Endothelial cell (in vitro differentiated cells): ENCODE data around the gene FFAR1. TPM values are rescaled to one million over a fixed set of nuclear protein-coding genes. Genes with fewer than 3 reads are reported as not detected.

Experiments used
- DNase-seq: peaks from one replicate; pipeline ENCODE4 v3.0.0; 2021; ENCODE audit warnings: low spot score
- H3K27ac Mint-ChIP-seq: one replicate; pipeline ENCODE4 v1.8.0; 2021; ENCODE audit warnings: mixed read lengths, inconsistent platforms; ENCODE audit not compliant: unreplicated experiment
- H3K27me3 Mint-ChIP-seq: one replicate; pipeline ENCODE4 v1.8.0; 2021; ENCODE audit warnings: mild to moderate bottlenecking, moderate library complexity, mixed read lengths, inconsistent platforms; ENCODE audit not compliant: unreplicated experiment
- H3K36me3 Mint-ChIP-seq: one replicate; pipeline ENCODE4 v1.8.0; 2021; ENCODE audit warnings: mild to moderate bottlenecking, low read depth, mixed read lengths, inconsistent platforms; ENCODE audit not compliant: unreplicated experiment
- H3K4me1 Mint-ChIP-seq: one replicate; pipeline ENCODE4 v1.8.0; 2021; ENCODE audit warnings: mild to moderate bottlenecking, mixed read lengths, inconsistent platforms; ENCODE audit not compliant: unreplicated experiment
- H3K4me3 Mint-ChIP-seq: one replicate; pipeline ENCODE4 v1.8.0; 2021; ENCODE audit warnings: mild to moderate bottlenecking, mixed read lengths, inconsistent platforms; ENCODE audit not compliant: unreplicated experiment
- H3K9me3 Mint-ChIP-seq: one replicate; pipeline ENCODE4 v1.8.0; 2021; ENCODE audit warnings: mixed read lengths, inconsistent platforms; ENCODE audit not compliant: unreplicated experiment
- CTCF ChIP-seq: fragments of 200-600 bp; sonication (generic); IDR thresholded peaks from one replicate; pipeline ENCODE4 v1.5.0; 2021; ENCODE audit warnings: antibody characterized with exemption; ENCODE audit not compliant: unreplicated experiment
- total RNA-seq: library from RNA; stranded (reverse); fragmentation: NEBNext Ultra II Directional; extraction: Animal tissue kit (Norgen Biotek cat#: 25700); gene quantifications from one replicate; pipeline ENCODE4 v1.2.1, GENCODE V29; 2021; ENCODE audit not compliant: unreplicated experiment

Gene FFAR1
- total RNA-seq, 1 donor from 2014 or later, result not detected

- no peak overlapping the region for H3K4me3 Mint-ChIP-seq
- no peaks in the 10 kb centered on the region for H3K4me1 Mint-ChIP-seq
- no peaks in the 10 kb centered on the region for H3K36me3 Mint-ChIP-seq
- H3K9me3 Mint-ChIP-seq, result no peaks in the 10 kb centered on the region
- no peak for TF ChIP-seq CTCF
- H3K27me3 Mint-ChIP-seq, result no peaks in the 10 kb centered on the region
- DNase-seq, result no peak
- H3K27ac Mint-ChIP-seq, result no peak overlapping the region
These were observed 11.3 kb upstream of the FFAR1 start for GRCh38 chr19:35336166-35336955.

DNA sequence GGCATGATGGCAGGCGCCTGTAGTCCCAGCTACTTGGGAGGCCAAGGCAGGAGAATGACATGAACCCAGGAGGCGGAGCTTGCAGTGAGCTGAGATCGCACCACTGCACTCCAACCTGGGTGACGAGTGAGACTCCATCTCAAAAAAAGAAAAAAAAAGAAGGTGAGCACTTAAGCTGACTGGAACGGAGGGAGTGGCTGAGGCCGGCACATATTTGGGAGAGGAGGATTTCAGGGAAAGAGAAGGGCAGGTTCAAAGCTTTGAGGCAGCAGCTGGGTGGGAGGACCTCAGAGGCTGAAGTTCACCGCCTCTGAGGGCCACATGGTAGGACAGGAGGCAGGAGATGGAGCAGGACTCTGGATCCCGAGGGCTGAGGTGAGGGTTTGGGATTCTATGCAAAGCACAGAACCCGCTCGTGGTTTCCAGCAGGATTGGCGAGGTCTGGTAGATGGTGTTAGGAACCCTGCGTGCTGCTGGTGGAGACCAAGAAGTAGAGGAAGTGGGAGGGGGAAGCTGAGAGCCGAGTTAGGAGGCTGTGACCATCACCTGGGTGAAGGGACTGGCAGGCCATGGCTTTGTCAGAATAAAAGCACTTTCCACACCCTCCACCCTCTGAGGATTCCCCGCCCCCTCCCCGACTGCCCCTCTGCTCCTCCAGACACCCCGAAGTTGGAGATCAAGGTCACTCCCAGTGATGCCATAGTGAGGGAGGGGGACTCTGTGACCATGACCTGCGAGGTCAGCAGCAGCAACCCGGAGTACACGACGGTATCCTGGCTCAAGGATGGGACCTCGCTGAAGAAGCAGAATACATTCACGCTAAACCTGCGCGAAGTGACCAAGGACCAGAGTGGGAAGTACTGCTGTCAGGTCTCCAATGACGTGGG is 10.4 kb upstream of the FFAR1 start:
- Mint-ChIP-seq H3K9me3 (no peaks in the 10 kb centered on the region), H3K36me3 (no peaks in the 10 kb centered on the region), H3K4me3 (no peak overlapping the region), H3K27ac (no peak overlapping the region), H3K4me1 (no peaks in the 10 kb centered on the region), H3K27me3 (no peaks in the 10 kb centered on the region)
- TF ChIP-seq CTCF, result no peak
- DNase-seq, result no peak

- H3K9me3 Mint-ChIP-seq, result no peaks in the 10 kb centered on the region
These were observed 9.8 kb upstream of the FFAR1 start for GRCh38 chr19:35337984-35338296.

DNA sequence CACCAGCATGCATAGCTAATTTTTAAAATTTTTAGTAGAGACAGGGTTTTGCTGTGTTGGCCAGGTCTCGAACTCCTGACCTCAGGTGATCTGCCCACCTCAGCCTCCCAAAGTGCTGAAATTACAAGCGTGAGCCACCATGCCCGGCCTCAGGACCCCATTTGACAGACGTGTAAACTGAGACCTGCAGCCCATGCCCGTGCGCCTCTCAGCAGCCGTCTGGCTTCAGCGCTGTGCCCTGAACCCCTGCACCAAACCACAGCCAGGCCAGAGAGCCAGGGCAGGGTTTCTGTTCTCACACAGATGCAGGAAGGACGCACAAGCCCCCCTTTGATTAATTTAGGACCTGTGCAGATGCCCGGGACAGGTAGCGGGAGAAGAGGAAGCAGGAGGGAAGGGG is 7.3 kb upstream of the FFAR1 start:
- DNase-seq, result no peak
- H3K27me3 Mint-ChIP-seq, result peaks cover 4% of the 10 kb centered on the region
- no peaks in the 10 kb centered on the region for H3K9me3 Mint-ChIP-seq
- TF ChIP-seq CTCF, result no peak
- no peaks in the 10 kb centered on the region for H3K4me1 Mint-ChIP-seq
- no peak overlapping the region for H3K4me3 Mint-ChIP-seq
- no peaks in the 10 kb centered on the region for H3K36me3 Mint-ChIP-seq
- no peak overlapping the region for H3K27ac Mint-ChIP-seq

More at GRCh38 chr19:35337984-35338296, 9.8 kb upstream of the FFAR1 start:
- H3K36me3 Mint-ChIP-seq, result no peaks in the 10 kb centered on the region
- no peaks in the 10 kb centered on the region for H3K27me3 Mint-ChIP-seq
- H3K27ac Mint-ChIP-seq, result no peak overlapping the region
- DNase-seq, result no peak
- H3K4me3 Mint-ChIP-seq, result no peak overlapping the region
- no peak for TF ChIP-seq CTCF
- H3K4me1 Mint-ChIP-seq, result no peaks in the 10 kb centered on the region

DNA sequence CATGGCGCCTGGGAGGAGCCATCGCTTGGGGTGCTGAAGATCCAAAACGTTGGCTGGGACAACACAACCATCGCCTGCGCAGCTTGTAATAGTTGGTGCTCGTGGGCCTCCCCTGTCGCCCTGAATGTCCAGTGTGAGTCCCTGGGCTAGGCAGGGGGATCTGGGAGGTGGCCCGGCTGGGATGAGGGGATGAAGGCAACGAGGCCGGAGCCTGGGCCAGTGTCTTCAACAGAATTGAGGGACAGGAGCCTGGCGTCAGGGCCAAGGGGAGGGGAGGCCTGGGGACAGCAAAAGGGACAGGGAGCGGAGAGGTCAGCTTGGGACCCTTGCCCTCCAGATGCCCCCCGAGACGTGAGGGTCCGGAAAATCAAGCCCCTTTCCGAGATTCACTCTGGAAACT is 6.7 kb upstream of the FFAR1 start:
- Mint-ChIP-seq H3K36me3 (no peaks in the 10 kb centered on the region), H3K4me1 (no peaks in the 10 kb centered on the region), H3K27ac (no peak overlapping the region), H3K27me3 (peaks cover 4% of the 10 kb centered on the region), H3K9me3 (no peaks in the 10 kb centered on the region), H3K4me3 (no peak overlapping the region)
- no peak for DNase-seq
- no peak for TF ChIP-seq CTCF
